HG03565 (cell line): Measurements from ENCODE around the gene HNRNPH2.
A peak's percentile ranks its signal among the peaks of the same experiment; 100 is the strongest.

ENCODE experiments used
- ATAC-seq: cut with Tn5 transposase; IDR thresholded peaks from one replicate; pipeline ENCODE4 v1.9.1; 2021; ENCODE audit warnings: mild to moderate bottlenecking, moderate library complexity; ENCODE audit not compliant: unreplicated experiment

The HNRNPH2 gene

DNA sequence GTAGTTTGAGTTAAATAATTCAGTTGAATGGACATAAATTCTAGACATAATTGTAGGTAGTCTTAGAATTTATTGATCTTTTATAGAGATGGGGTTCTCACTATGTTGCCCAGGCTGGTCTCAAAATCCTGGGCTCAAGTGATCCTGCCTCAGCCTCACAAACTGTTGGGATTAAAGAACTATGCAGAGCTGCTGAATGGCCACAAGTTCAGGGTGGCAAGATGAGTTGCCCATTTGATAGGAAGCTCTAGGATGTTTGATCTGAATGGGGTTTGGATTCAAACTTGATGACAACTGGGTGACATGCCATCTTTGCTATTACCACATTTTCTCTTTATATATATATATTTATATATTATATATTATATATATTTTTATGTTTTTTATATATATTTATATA lies 13.7 kb upstream of the HNRNPH2 start:
- ATAC-seq = no peak

DNA sequence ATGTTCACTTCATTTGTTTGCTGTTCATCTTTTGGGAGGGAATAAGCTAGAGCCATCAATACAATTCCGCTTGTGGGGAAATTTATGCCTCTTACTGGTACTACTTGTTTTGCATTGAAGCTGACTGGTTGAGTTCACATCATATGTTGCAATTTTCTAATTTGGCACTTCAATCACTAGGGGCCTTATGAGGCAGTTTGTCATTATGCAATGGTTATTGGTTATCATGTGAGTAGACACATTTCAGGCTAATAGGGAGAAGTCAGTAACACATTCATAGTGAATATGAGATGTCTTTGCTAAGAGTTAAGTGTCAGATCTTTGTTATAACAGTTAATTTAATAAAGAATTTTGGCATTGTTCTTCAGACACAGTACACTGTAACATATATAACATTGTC lies 12.2 kb upstream of the HNRNPH2 start:
- ATAC-seq = no peak

- ATAC-seq = no peak
Measured at GRCh38 chrX:101397779-101398178, 10.2 kb upstream of the HNRNPH2 start.

GRCh38 chrX:101398694-101399093 lies 9.3 kb upstream of the HNRNPH2 start:
- ATAC-seq = no peak

DNA sequence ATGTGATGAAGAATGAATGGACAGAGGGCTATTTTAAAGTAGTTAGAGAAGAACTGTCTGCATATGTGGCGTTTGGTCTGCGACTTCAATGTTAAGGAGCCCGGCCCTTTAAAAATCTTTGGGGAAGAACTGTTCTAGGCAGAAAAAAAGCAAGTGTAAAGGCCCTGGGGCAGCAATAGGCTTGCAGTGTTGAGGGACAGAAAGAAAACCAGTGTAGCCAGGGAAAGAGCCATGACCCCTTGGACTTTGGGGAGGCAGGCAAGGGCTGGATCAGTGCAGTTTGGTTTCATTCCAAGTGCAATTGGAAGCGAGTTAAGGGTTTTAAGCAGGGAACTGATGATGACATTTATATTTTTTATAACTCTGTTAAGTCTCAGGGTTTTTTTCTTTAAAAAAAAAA lies 8.2 kb upstream of the HNRNPH2 start:
- ATAC-seq = no peak

DNA sequence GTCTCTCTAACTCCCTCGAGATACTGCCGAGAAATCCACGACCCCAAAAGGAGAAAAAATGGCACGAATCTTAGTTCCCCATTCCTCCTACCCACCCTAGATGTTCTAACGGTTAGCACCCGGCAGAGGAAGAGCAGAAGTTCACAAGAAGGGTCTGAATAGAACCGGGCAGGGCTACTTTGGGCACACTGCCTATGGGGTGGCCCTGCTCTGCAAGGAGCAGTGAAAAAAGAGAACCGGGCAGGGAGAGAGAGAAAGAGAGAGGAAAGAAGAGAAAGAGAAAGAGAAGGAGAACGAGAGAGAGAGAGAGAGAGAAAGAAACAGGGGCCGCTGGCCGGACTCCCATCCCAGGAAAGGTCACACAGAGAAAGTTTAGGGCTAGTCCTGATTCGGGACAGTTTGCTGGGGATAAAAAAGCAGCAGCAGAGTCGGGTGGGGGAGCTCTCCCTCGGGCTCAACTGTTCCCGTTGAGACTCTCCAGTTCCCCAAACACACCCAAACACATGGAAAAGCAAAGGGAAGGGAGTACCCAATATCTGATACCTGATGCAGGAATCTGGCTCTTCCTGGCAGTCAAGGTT lies 765 bp upstream of the HNRNPH2 start:
- ATAC-seq = no peak

DNA sequence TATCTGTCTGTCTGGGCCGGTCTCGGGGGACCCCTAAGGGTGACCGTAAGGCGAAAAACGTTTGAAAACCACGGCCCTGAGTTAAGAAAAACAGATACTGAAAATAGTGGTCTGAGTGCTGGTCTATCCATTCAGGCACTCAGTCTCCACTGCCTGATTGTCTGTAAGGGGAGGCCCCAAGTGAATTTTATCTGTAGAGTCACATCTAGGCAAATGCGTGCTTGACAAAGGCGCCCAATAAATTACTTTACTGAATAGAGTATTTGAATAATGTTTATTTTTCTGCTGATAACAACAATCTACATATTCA lies 465 bp downstream of the HNRNPH2 start:
- no peak for ATAC-seq

GRCh38 chrX:101409043-101409442 lies 1.0 kb downstream of the HNRNPH2 start:
- no peak for ATAC-seq

- no peak for ATAC-seq
Measured at GRCh38 chrX:101410461-101410860, 2.4 kb downstream of the HNRNPH2 start.

- no peak for ATAC-seq
Measured at GRCh38 chrX:101411984-101412383, 4.0 kb downstream of the HNRNPH2 start.

DNA sequence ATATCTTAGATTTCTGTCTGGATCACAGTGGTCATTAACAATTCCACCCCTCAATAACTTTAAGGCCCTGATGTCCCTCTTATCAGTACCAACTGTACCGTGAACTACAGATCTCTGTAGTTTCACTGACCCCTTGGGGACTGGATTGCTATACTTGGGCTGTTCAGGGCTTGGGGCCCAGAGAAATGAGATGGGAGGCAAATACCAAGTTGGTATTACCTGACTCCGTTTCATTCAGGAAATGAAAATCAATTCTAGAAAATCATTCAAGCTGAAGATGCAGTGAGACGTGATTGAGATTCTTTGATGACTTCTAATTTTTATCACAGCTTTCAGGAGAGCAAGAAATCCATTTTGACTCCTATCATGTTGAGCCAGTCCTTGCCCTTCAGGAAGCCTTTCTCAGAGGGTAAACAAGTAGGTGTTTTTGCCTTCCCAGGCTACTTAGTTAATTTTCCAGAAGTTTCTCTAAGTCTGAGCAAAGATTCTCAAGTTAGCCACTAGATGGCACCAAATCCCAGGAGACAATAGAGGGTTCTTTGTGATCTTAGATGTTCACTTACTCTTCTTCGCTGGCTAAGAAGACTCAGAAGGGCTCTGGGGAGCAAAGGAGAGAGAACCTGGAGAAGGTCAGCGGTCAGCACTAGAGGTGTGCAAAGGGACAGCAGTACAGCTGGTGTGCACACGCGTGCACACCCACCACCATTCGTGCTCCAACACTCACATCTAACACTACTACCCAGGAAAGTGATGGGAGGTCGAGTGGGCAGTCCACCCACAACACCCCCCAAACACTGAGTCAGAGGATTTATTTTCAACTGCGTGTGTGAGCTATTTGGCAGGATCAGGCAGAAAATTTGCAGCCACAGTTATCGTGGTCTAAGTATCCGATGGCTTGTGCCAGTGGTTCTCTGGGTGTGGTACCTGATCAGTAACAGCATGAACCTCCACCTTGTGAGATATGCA lies 7.4 kb downstream of the HNRNPH2 start:
- ATAC-seq = peak; percentile 58

DNA sequence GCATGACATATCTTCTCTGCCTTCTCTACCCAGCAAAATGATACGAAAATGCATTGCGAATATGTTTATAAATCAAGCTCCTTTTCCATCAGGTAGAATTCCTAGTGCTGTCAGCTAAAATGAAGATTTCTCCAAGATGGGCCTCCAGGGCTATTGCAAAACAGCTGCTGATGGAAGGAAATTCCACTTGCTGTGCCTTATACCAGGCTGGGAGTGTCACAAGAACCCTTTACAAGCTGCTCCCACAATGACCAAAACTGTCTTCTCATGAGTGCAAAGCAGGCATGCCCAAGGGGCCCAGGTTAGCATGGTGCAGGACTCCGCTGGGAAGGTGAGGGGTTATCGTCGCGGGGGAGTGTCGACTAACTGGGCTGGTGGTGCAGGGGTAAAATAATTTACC lies 8.7 kb downstream of the HNRNPH2 start:
- ATAC-seq = no peak

DNA sequence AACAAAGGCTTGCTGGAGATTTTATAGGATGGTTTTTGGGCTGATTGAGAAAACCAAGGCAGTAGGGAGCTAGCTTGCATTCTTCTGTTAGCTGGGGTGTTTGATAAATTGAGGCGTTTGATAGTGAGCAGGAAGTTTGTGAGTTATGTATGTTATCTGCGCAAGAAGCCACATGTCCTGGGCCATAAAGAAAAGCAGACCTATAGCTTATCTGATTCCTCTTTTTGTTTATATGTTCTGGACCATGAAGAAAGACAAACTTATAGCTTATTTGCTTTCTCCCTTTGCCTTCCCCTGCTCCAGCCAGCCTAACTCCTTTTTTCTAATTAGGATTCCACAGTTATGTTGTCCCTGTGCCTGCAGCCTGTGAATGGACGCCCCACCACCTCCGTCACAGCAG lies 9.2 kb downstream of the HNRNPH2 start:
- ATAC-seq = no peak

DNA sequence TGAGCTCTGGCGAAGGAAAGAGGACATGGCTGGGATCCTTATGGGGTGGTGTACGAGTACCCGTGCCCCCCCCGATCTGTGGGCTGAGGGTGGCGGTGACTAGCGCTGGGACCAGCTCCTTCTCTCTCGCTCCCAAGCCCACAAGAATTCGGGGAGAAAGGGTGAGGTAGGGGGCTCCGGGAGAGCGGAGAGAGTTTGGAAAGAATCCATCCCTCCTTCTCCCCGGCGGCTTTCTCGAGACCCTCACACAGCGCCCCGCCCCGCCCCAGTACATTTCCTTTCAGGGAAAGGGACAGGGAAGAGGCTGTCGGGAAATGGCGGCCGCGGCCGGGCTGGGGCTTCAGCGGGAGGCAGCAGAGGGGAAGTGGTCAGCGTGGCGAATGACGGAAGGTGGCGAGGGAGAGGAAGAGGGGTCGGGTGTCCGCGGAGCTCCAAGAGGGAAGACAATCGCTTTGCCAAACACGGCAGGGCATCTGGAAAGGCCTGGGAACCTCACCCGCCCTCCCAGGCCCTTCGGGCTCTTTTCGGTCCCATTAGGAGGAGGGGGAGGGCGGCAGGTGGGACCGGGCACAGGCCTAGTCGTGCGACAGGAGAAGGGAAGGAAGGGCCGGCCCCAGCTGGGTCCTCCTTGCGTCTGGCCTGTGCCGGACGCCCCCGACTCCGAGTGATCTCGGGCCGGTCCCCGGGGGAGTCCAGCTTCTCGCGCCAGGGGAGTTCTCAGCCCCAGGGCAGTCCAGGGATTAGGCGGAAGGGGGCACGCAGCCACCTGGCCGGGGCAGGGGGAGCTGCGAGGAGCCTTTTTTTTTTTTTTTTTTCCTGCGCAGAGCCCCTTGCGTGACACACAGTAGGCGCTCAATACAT lies 10.2 kb downstream of the HNRNPH2 start:
- ATAC-seq = no peak

DNA sequence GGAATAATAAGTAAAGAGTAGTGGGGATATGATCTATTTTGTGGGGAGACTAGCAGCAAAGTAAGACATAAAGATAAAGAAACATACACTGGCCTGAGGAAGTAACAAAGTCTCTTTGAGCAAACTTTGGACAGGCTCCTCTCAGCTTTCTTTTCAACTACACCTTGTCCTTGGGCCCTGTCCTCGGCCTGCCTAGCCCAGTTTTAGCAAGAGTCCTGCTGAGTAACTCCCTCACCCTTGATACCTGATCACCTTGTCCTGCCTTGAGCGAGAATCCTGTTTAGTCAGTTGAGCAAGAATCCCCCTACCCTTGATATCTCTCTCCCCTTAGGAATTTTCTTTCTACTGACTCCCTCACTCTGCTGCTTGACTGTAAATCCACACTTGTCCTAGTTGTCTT lies 11.5 kb downstream of the HNRNPH2 start:
- ATAC-seq = no peak

GRCh38 chrX:101427954-101428353 lies 19.9 kb downstream of the HNRNPH2 start:
- no peak for ATAC-seq

DNA sequence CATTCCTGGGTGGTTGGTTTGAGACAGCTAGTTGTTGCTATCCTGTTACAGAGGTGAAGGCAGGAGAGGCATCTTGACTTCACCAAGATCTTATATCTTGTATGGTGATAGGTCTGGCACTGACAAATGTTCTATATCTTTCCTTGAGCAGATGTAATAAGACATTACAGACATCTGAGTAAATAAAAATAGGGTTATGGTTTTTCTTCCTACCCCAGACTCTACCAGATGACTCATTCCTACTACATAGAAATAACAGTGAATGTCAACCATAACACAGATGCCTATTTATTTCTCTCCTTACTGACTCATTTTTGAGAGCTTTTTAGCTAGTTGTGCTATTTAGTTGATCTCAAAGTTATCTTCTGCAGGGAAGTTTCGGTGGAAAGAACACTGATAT lies 21.9 kb downstream of the HNRNPH2 start:
- peak; percentile 36 for ATAC-seq

- ATAC-seq = peak; percentile 96
Measured at GRCh38 chrX:101430457-101431078, 22.5 kb downstream of the HNRNPH2 start.

- no peak for ATAC-seq
Measured at GRCh38 chrX:101442085-101442484, 34.1 kb downstream of the HNRNPH2 start.

DNA sequence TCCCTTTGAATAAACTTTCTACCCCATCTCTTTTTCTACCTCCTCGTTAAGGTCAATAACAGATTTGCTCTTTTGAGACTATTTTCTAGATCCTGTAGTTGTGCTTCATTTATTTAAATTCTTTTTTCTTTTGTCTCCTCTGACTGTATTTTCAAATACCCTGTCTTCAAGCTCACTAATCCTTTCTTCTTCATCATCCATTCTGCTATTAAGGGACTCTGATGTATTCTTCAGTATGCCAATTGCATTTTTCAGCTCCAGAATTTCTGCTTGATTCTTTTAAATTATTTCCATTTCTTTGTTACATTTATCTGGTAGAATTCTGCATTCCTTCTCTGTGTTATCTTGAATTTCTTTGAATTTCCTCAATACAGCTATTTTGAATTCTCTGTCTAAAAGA lies 41.3 kb downstream of the HNRNPH2 start:
- ATAC-seq = no peak

DNA sequence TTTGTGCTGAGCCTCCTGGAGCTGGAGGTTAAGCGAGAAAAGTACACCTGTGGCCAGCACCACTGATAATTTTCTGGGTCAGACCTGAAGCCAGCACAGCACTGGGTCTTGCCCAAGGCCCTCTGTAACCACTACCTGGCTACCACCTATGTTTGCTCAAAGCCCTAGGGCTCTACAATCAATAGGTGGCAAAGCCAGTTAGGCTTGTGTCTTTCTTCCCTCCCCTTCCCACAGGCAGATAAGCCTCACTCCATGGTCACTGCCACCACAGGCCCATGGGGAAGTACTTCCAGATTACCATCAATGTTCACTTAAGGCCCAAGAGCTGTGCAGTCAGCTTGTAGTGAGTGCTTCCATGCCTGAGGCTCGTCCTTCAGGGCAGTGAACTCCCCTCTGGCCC lies 42.1 kb downstream of the HNRNPH2 start:
- no peak for ATAC-seq
